ENCODE measurements around the gene AMBRA1.
A peak's percentile ranks its signal among the peaks of the same experiment; 100 is the strongest.

The AMBRA1 gene

GRCh38 chr11:46505741-46506482, 87.9 kb downstream of the AMBRA1 start:
- H3K9ac ChIP-seq (ENCODE audit: low read length) = no peak overlapping the region
- no peaks in the 10 kb centered on the region for H3K27me3 ChIP-seq (ENCODE audit: insufficient read depth, low read length, poor library complexity)
- no peaks in the 10 kb centered on the region for H3K79me2 ChIP-seq (ENCODE audit: control insufficient read depth, insufficient read depth, low read length)
- H2BK5ac ChIP-seq (ENCODE audit: low read length) = no peak overlapping the region
- H3K79me1 ChIP-seq (ENCODE audit: low read length) = peaks cover 7% of the 10 kb centered on the region
- no peak overlapping the region for H3K18ac ChIP-seq (ENCODE audit: low read length)
- H3K4me3 ChIP-seq (ENCODE audit: low read length) = no peak overlapping the region
- no peak overlapping the region for H4K5ac ChIP-seq (ENCODE audit: low read length)
- DNase-seq = no peak
- no peak overlapping the region for H3K4me2 ChIP-seq (ENCODE audit: low read length)
- H3K36me3 ChIP-seq (ENCODE audit: control insufficient read depth, insufficient read depth, low read length) = peaks cover 1% of the 10 kb centered on the region
- WGBS (ENCODE audit: extremely low coverage, insufficient coverage, low lambda C conversion rate) = no CpG with 5 or more reads among the region's 6 CpGs
- H3K4me1 ChIP-seq (ENCODE audit: control insufficient read depth, low read depth, low read length) = peaks cover 3% of the 10 kb centered on the region
- H3K56ac ChIP-seq (ENCODE audit: low read length) = no peak overlapping the region
- no peak overlapping the region for H3K27ac ChIP-seq (ENCODE audit: low read depth, low read length)
- no peak overlapping the region for H3K23ac ChIP-seq (ENCODE audit: low read length)
- H3K4ac ChIP-seq (ENCODE audit: low read depth, low read length) = no peak overlapping the region
- H2BK15ac ChIP-seq (replicated peaks; ENCODE audit: low read depth) = no peak overlapping the region
- H2AK5ac ChIP-seq (ENCODE audit: low read length) = no peak overlapping the region
- H4K8ac ChIP-seq (ENCODE audit: low read depth, low read length) = no peak overlapping the region
- H2BK120ac ChIP-seq (ENCODE audit: low read depth, low read length) = no peak overlapping the region

GRCh38 chr11:46504817-46505613, 88.8 kb downstream of the AMBRA1 start:
- Histone ChIP-seq H3K27me3 (ENCODE audit: insufficient read depth, low read length, poor library complexity) (no peaks in the 10 kb centered on the region), H2BK15ac (replicated peaks; ENCODE audit: low read depth) (no peak overlapping the region), H3K36me3 (ENCODE audit: control insufficient read depth, insufficient read depth, low read length) (peaks cover 1% of the 10 kb centered on the region), H4K5ac (ENCODE audit: low read length) (no peak overlapping the region), H3K23ac (ENCODE audit: low read length) (no peak overlapping the region), H3K9ac (ENCODE audit: low read length) (no peak overlapping the region), H3K79me1 (ENCODE audit: low read length) (peaks cover 7% of the 10 kb centered on the region), H3K4me3 (ENCODE audit: low read length) (no peak overlapping the region), H3K18ac (ENCODE audit: low read length) (no peak overlapping the region), H3K4me2 (ENCODE audit: low read length) (no peak overlapping the region), H3K79me2 (ENCODE audit: control insufficient read depth, insufficient read depth, low read length) (no peaks in the 10 kb centered on the region), H2BK120ac (ENCODE audit: low read depth, low read length) (no peak overlapping the region), H2BK5ac (ENCODE audit: low read length) (no peak overlapping the region), H4K8ac (ENCODE audit: low read depth, low read length) (no peak overlapping the region), H3K56ac (ENCODE audit: low read length) (no peak overlapping the region), H3K4ac (ENCODE audit: low read depth, low read length) (no peak overlapping the region), H2AK5ac (ENCODE audit: low read length) (no peak overlapping the region), H3K4me1 (ENCODE audit: control insufficient read depth, low read depth, low read length) (peaks cover 3% of the 10 kb centered on the region), H3K27ac (ENCODE audit: low read depth, low read length) (no peak overlapping the region)
- no peak for DNase-seq
- WGBS (ENCODE audit: extremely low coverage, insufficient coverage, low lambda C conversion rate) = no CpG with 5 or more reads among the region's 3 CpGs

GRCh38 chr11:46499821-46500220, 94.0 kb downstream of the AMBRA1 start:
- Histone ChIP-seq H3K36me3 (ENCODE audit: control insufficient read depth, insufficient read depth, low read length) (peaks cover 1% of the 10 kb centered on the region), H3K27ac (ENCODE audit: low read depth, low read length) (no peak overlapping the region), H3K27me3 (ENCODE audit: insufficient read depth, low read length, poor library complexity) (no peaks in the 10 kb centered on the region), H3K4me1 (ENCODE audit: control insufficient read depth, low read depth, low read length) (no peaks in the 10 kb centered on the region), H3K23ac (ENCODE audit: low read length) (no peak overlapping the region), H2BK120ac (ENCODE audit: low read depth, low read length) (no peak overlapping the region), H3K4me3 (ENCODE audit: low read length) (no peak overlapping the region), H4K5ac (ENCODE audit: low read length) (no peak overlapping the region), H3K18ac (ENCODE audit: low read length) (no peak overlapping the region), H2BK15ac (replicated peaks; ENCODE audit: low read depth) (no peak overlapping the region), H2BK5ac (ENCODE audit: low read length) (no peak overlapping the region), H2AK5ac (ENCODE audit: low read length) (no peak overlapping the region), H4K8ac (ENCODE audit: low read depth, low read length) (no peak overlapping the region), H3K79me1 (ENCODE audit: low read length) (peaks cover 3% of the 10 kb centered on the region), H3K79me2 (ENCODE audit: control insufficient read depth, insufficient read depth, low read length) (no peaks in the 10 kb centered on the region), H3K4me2 (ENCODE audit: low read length) (no peak overlapping the region), H3K4ac (ENCODE audit: low read depth, low read length) (no peak overlapping the region), H3K9ac (ENCODE audit: low read length) (no peak overlapping the region), H3K56ac (ENCODE audit: low read length) (no peak overlapping the region)
- DNase-seq = peak; percentile 67
- no CpG with 5 or more reads among the region's 5 CpGs for WGBS (ENCODE audit: extremely low coverage, insufficient coverage, low lambda C conversion rate)

DNA sequence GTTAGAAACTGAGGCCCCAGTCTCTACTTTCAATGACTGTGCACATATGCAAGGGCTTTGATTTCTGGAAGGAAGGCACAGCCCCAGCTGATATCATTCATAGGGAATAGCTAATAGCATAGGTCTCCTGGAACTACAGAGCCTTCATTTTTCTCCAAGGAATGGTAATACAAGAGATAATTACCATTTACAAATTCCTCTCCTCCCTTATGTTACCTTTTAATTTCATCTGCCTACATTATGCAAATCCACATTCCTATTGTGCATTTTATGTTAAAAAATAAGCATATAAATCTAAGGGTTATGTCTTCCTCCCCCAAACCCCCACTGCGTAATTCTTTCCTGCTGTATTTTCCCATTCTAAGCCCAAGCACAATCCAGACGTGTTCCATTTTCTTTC, 94.9 kb downstream of the AMBRA1 start:
- H3K36me3 ChIP-seq (ENCODE audit: control insufficient read depth, insufficient read depth, low read length) = no peaks in the 10 kb centered on the region
- DNase-seq = no peak

GRCh38 chr11:46498179-46498578, 95.6 kb downstream of the AMBRA1 start:
- Histone ChIP-seq H4K8ac (ENCODE audit: low read depth, low read length) (no peak overlapping the region), H2BK15ac (replicated peaks; ENCODE audit: low read depth) (no peak overlapping the region), H2BK120ac (ENCODE audit: low read depth, low read length) (no peak overlapping the region), H3K56ac (ENCODE audit: low read length) (no peak overlapping the region), H3K4me1 (ENCODE audit: control insufficient read depth, low read depth, low read length) (no peaks in the 10 kb centered on the region), H4K5ac (ENCODE audit: low read length) (no peak overlapping the region), H2BK5ac (ENCODE audit: low read length) (no peak overlapping the region), H3K9ac (ENCODE audit: low read length) (no peak overlapping the region), H3K4me2 (ENCODE audit: low read length) (no peak overlapping the region), H3K23ac (ENCODE audit: low read length) (no peak overlapping the region), H3K36me3 (ENCODE audit: control insufficient read depth, insufficient read depth, low read length) (no peaks in the 10 kb centered on the region), H3K4ac (ENCODE audit: low read depth, low read length) (no peak overlapping the region), H3K79me2 (ENCODE audit: control insufficient read depth, insufficient read depth, low read length) (no peaks in the 10 kb centered on the region), H3K27ac (ENCODE audit: low read depth, low read length) (no peak overlapping the region), H3K18ac (ENCODE audit: low read length) (no peak overlapping the region), H2AK5ac (ENCODE audit: low read length) (no peak overlapping the region), H3K4me3 (ENCODE audit: low read length) (no peak overlapping the region), H3K27me3 (ENCODE audit: insufficient read depth, low read length, poor library complexity) (no peaks in the 10 kb centered on the region), H3K79me1 (ENCODE audit: low read length) (peaks cover 3% of the 10 kb centered on the region)
- no peak for DNase-seq
- WGBS (ENCODE audit: extremely low coverage, insufficient coverage, low lambda C conversion rate) = no CpG with 5 or more reads among the region's 1 CpG

More for the DNA sequence above, 94.9 kb downstream of the AMBRA1 start:
- Histone ChIP-seq H4K5ac (ENCODE audit: low read length) (no peak overlapping the region), H3K27me3 (ENCODE audit: insufficient read depth, low read length, poor library complexity) (no peaks in the 10 kb centered on the region), H3K4me1 (ENCODE audit: control insufficient read depth, low read depth, low read length) (no peaks in the 10 kb centered on the region), H3K18ac (ENCODE audit: low read length) (no peak overlapping the region), H3K79me1 (ENCODE audit: low read length) (peaks cover 3% of the 10 kb centered on the region), H3K4me3 (ENCODE audit: low read length) (no peak overlapping the region), H2BK5ac (ENCODE audit: low read length) (no peak overlapping the region), H4K8ac (ENCODE audit: low read depth, low read length) (no peak overlapping the region), H3K27ac (ENCODE audit: low read depth, low read length) (no peak overlapping the region), H3K79me2 (ENCODE audit: control insufficient read depth, insufficient read depth, low read length) (no peaks in the 10 kb centered on the region), H3K4me2 (ENCODE audit: low read length) (no peak overlapping the region), H3K56ac (ENCODE audit: low read length) (no peak overlapping the region), H3K23ac (ENCODE audit: low read length) (no peak overlapping the region), H2BK120ac (ENCODE audit: low read depth, low read length) (no peak overlapping the region), H2AK5ac (ENCODE audit: low read length) (no peak overlapping the region), H3K9ac (ENCODE audit: low read length) (no peak overlapping the region), H3K4ac (ENCODE audit: low read depth, low read length) (no peak overlapping the region), H2BK15ac (replicated peaks; ENCODE audit: low read depth) (no peak overlapping the region)
- WGBS (ENCODE audit: extremely low coverage, insufficient coverage, low lambda C conversion rate) = no CpG with 5 or more reads among the region's 2 CpGs
